PFSK-1 (cell line): ENCODE results near the gene ELAVL4.

Experiments used
- FOXP2 ChIP-seq: optimal IDR thresholded peaks from 2 replicates; pipeline ENCODE3; 2011; ENCODE audit warnings: borderline replicate concordance, control low read depth, inconsistent platforms; ENCODE audit not compliant: insufficient read depth; ENCODE audit errors: extremely low read length, extremely low read depth
- POLR2AphosphoS5 ChIP-seq: IDR thresholded peaks from 2 replicates; pipeline ENCODE4 v1.6.1; 2012; ENCODE audit warnings: low read depth, mild to moderate bottlenecking, control low read depth, low read length, moderate library complexity
- REST ChIP-seq, 2 experiments: IDR thresholded peaks; 2 replicates each; pipeline versions ENCODE4 v1.6.1 to v1.8.0; 2011 to 2012; ENCODE audit warnings: low read depth in 2 of 2, low read length in 2 of 2, control low read depth in 1 of 2, inconsistent platforms in 1 of 2, mild to moderate bottlenecking in 1 of 2, moderate library complexity in 1 of 2; ENCODE audit not compliant: insufficient read depth in 1 of 2
- SIN3A ChIP-seq: IDR thresholded peaks from 2 replicates; pipeline ENCODE4 v1.6.1; 2012; ENCODE audit warnings: mild to moderate bottlenecking, low read length, moderate library complexity, borderline replicate concordance; ENCODE audit not compliant: insufficient read depth
- TAF1 ChIP-seq: IDR thresholded peaks from 2 replicates; pipeline ENCODE4 v1.6.1; 2012; ENCODE audit warnings: low read length, control low read depth, borderline replicate concordance; ENCODE audit not compliant: insufficient read depth

Gene ELAVL4

GRCh38 chr1:50175719-50176639, 67.3 kb downstream of the ELAVL4 start:
- TF ChIP-seq SIN3A: no peak
- TF ChIP-seq POLR2AphosphoS5: no peak
- no peak for TF ChIP-seq FOXP2
- no peak for TF ChIP-seq TAF1
- TF ChIP-seq REST (IDR thresholded peaks at IDR 0.05; ENCODE audit: insufficient read depth in 1 of 2, low read depth in 2 of 2, low read length in 2 of 2): no peak

- TF ChIP-seq SIN3A (no peak), REST (IDR thresholded peaks at IDR 0.05; ENCODE audit: insufficient read depth in 1 of 2, low read depth in 2 of 2, low read length in 2 of 2) (no peak), POLR2AphosphoS5 (no peak), TAF1 (no peak), FOXP2 (no peak)
These were observed 69.3 kb downstream of the ELAVL4 start for GRCh38 chr1:50177994-50178393.

GRCh38 chr1:50179639-50180038, 70.9 kb downstream of the ELAVL4 start:
- TF ChIP-seq SIN3A: no peak
- no peak for TF ChIP-seq REST (IDR thresholded peaks at IDR 0.05; ENCODE audit: insufficient read depth in 1 of 2, low read depth in 2 of 2, low read length in 2 of 2)
- no peak for TF ChIP-seq TAF1
- no peak for TF ChIP-seq POLR2AphosphoS5

- TF ChIP-seq REST (IDR thresholded peaks at IDR 0.05; ENCODE audit: insufficient read depth in 1 of 2, low read depth in 2 of 2, low read length in 2 of 2) (no peak), SIN3A (no peak), POLR2AphosphoS5 (no peak), TAF1 (no peak), FOXP2 (no peak)
These were observed 71.6 kb downstream of the ELAVL4 start for GRCh38 chr1:50180367-50180766.

- no peak for TF ChIP-seq SIN3A
- no peak for TF ChIP-seq FOXP2
- no peak for TF ChIP-seq POLR2AphosphoS5
- no peak for TF ChIP-seq TAF1
- no peak for TF ChIP-seq REST (IDR thresholded peaks at IDR 0.05; ENCODE audit: insufficient read depth in 1 of 2, low read depth in 2 of 2, low read length in 2 of 2)
These were observed 72.4 kb downstream of the ELAVL4 start for GRCh38 chr1:50181027-50181663.
